ENCODE results near the gene ATP2B3. TPM values are rescaled to one million over a fixed set of nuclear protein-coding genes. Genes with fewer than 3 reads are reported as not detected.

The ATP2B3 gene
- total and polyA plus RNA-seq, 9 of the 15 experiments (the other 6 are each of a cell fraction or from before 2014, with no cell fraction given): 0.04 TPM; not detected in 8

DNA sequence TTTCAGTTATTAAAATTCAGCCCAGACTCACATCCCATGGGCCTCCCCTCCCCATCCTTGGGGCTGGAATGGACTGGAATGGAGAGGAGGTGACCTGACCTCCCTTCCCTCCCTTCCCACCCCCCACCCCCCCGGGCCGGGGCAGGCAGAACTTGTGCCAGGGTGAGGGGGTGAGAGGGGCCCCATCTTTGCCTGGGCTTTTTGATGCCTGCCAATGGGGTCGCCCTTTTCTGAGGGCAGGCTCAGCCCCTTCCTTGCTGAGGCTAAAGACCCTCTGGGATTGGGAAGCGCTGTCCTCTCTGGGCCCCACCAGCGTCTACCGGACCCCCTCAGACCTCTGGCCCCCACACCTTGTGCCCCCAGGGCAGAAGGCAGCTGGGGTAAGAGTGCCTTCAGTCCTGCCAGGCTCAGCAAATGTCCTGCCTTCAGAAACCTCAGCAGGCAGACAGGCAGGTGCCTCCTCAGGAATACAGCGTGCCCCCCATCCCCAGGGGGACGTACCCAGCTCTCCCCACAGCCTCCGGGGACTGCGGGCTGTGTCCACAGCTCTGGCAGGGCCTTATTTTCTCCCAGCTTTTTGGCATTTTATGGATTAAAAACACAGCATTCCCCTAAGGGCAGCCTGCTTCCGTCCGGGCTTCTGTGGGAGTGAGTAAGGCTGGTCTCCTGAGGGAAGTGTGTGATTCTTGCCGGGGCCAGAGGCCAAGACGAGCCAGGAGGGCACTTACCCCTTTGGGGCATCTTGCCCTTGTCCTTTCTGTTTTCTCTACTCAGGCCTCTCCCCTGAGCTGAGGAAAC lies 94.1 kb downstream of the ATP2B3 start (continued):
- TF ChIP-seq, protein P1, sequence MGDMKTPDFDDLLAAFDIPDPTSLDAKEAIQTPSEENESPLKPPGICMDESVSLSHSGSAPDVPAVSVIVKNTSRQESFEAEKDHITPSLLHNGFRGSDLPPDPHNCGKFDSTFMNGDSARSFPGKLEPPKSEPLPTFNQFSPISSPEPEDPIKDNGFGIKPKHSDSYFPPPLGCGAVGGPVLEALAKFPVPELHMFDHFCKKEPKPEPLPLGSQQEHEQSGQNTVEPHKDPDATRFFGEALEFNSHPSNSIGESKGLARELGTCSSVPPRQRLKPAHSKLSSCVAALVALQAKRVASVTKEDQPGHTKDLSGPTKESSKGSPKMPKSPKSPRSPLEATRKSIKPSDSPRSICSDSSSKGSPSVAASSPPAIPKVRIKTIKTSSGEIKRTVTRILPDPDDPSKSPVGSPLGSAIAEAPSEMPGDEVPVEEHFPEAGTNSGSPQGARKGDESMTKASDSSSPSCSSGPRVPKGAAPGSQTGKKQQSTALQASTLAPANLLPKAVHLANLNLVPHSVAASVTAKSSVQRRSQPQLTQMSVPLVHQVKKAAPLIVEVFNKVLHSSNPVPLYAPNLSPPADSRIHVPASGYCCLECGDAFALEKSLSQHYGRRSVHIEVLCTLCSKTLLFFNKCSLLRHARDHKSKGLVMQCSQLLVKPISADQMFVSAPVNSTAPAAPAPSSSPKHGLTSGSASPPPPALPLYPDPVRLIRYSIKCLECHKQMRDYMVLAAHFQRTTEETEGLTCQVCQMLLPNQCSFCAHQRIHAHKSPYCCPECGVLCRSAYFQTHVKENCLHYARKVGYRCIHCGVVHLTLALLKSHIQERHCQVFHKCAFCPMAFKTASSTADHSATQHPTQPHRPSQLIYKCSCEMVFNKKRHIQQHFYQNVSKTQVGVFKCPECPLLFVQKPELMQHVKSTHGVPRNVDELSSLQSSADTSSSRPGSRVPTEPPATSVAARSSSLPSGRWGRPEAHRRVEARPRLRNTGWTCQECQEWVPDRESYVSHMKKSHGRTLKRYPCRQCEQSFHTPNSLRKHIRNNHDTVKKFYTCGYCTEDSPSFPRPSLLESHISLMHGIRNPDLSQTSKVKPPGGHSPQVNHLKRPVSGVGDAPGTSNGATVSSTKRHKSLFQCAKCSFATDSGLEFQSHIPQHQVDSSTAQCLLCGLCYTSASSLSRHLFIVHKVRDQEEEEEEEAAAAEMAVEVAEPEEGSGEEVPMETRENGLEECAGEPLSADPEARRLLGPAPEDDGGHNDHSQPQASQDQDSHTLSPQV (IDR thresholded peaks at IDR 0.05): no peak
- TF ChIP-seq NFIC (IDR thresholded peaks at IDR 0.05): no peak

DNA sequence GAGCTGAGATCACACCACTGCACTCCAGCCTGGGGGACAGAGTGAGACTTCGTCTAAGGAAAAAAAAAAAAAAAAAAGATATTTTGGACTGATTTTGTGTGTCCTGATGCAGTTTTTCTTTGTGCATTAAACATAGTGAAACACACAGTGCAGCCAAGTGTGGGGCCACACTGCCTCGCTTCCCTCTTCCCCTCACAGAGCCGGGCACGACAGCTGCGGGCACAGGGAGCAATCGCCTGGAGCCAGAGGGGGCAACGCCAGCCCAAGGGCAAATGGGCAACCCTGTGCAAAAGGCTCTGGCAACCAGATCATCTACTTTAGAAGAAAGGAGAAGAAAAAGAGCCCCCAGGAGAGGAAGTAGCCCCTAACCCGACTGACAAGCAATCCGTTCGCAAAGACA lies 95.0 kb downstream of the ATP2B3 start:
- Histone ChIP-seq H3K4me3 (no peak overlapping the region), H4K20me1 (replicated peaks; ENCODE audit: control insufficient read depth, insufficient read depth, low read length) (no peaks in the 10 kb centered on the region), H3K9me3 (replicated peaks; ENCODE audit: control insufficient read depth, insufficient read depth, low read depth, low read length) (no peaks in the 10 kb centered on the region), H3K27me3 (ENCODE audit: control insufficient read depth in 2 of 2, insufficient read depth in 2 of 2, low read length in 2 of 2) (peaks cover 11 to 37% of the 10 kb centered on the region in 2 experiments), H3K4me2 (ENCODE audit: insufficient read depth, low read length) (no peak overlapping the region), H3K9me1 (ENCODE audit: control insufficient read depth, insufficient read depth, low read length) (no peaks in the 10 kb centered on the region), H3K27ac (ENCODE audit: extremely low read depth, low read depth, low read length) (no peak overlapping the region), H3K9ac (ENCODE audit: insufficient read depth in 1 of 2, low read depth in 2 of 2, low read length in 2 of 2) (no peak overlapping the region), H3K79me2 (ENCODE audit: control insufficient read depth, insufficient read depth, low read length) (no peaks in the 10 kb centered on the region), H2AFZ (ENCODE audit: low read depth, low read length) (no peak overlapping the region), H3K36me3 (ENCODE audit: control insufficient read depth, insufficient read depth, low read length) (no peaks in the 10 kb centered on the region), H3K4me1 (replicated peaks in 1 of 2; ENCODE audit: control insufficient read depth in 2 of 2, insufficient read depth in 2 of 2, low read length in 2 of 2) (peaks cover 0 to 19% of the 10 kb centered on the region in 2 experiments; a peak in 2 of 5 replicates)
- intact Hi-C loops (cut with micrococcal nuclease): loop anchor here (5.0 kb wide), 1 partner anchor 35 kb away; the partner anchor contains the start of gene DUSP9
- no peak for ATAC-seq
- no peak for FAIRE-seq
- BruUV-seq (replicated peaks): no TSS peak
- POLR2A ChIA-PET: no interaction called here
- no peak for DNase-seq (ENCODE audit: extremely low read depth in 1 of 4, low spot score in 3 of 4)
- in situ Hi-C loops (cut with MboI): loop anchor here (5.0 kb wide), 1 partner anchor 55 kb away; no protein-coding TSS in a partner anchor
- CTCF ChIA-PET (ENCODE audit: low intra/inter-chr PET ratio): no interaction called here
- 23% methylated on average over 9 of the region's 10 CpGs for WGBS (ENCODE audit: insufficient coverage, low coverage, missing lambda C conversion rate)
- TF ChIP-seq BCOR (IDR thresholded peaks at IDR 0.05) (no peak), ZNF717 (CRISPR knock-in tag; IDR thresholded peaks at IDR 0.05) (no peak), SRSF7 (optimal IDR thresholded peaks at IDR 0.05; ENCODE audit: low read depth, low read length) (no peak), ZNF764 (CRISPR knock-in tag; IDR thresholded peaks at IDR 0.05; ENCODE audit: low read depth) (no peak), NCOA4 (IDR thresholded peaks at IDR 0.05; ENCODE audit: partially characterized antibody) (no peak), ARNT (IDR thresholded peaks at IDR 0.05) (no peak), HDAC2 (IDR thresholded peaks at IDR 0.05) (no peak), ZNF76 (CRISPR knock-in tag; IDR thresholded peaks at IDR 0.05; ENCODE audit: borderline replicate concordance) (no peak)
- TF ChIP-seq, protein P2, sequence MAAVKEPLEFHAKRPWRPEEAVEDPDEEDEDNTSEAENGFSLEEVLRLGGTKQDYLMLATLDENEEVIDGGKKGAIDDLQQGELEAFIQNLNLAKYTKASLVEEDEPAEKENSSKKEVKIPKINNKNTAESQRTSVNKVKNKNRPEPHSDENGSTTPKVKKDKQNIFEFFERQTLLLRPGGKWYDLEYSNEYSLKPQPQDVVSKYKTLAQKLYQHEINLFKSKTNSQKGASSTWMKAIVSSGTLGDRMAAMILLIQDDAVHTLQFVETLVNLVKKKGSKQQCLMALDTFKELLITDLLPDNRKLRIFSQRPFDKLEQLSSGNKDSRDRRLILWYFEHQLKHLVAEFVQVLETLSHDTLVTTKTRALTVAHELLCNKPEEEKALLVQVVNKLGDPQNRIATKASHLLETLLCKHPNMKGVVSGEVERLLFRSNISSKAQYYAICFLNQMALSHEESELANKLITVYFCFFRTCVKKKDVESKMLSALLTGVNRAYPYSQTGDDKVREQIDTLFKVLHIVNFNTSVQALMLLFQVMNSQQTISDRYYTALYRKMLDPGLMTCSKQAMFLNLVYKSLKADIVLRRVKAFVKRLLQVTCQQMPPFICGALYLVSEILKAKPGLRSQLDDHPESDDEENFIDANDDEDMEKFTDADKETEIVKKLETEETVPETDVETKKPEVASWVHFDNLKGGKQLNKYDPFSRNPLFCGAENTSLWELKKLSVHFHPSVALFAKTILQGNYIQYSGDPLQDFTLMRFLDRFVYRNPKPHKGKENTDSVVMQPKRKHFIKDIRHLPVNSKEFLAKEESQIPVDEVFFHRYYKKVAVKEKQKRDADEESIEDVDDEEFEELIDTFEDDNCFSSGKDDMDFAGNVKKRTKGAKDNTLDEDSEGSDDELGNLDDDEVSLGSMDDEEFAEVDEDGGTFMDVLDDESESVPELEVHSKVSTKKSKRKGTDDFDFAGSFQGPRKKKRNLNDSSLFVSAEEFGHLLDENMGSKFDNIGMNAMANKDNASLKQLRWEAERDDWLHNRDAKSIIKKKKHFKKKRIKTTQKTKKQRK (IDR thresholded peaks at IDR 0.05; ENCODE audit: borderline replicate concordance, low read depth, low read length): no peak
- TF ChIP-seq, protein P3, sequence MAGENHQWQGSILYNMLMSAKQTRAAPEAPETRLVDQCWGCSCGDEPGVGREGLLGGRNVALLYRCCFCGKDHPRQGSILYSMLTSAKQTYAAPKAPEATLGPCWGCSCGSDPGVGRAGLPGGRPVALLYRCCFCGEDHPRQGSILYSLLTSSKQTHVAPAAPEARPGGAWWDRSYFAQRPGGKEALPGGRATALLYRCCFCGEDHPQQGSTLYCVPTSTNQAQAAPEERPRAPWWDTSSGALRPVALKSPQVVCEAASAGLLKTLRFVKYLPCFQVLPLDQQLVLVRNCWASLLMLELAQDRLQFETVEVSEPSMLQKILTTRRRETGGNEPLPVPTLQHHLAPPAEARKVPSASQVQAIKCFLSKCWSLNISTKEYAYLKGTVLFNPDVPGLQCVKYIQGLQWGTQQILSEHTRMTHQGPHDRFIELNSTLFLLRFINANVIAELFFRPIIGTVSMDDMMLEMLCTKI (IDR thresholded peaks at IDR 0.05; ENCODE audit: partially characterized antibody): no peak

Data from K562 (cell line).